Medulla oblongata (tissue), 1 donor: Measurements from ENCODE around the gene RP9.
"Not testable (repeated sequence)": the region's sequence is repeated elsewhere in the genome, so short reads cannot be mapped to it uniquely, and the experiment has no call there.

Source experiments
- DNase-seq: peaks from one replicate; pipeline ENCODE4 v3.0.0-alpha.2; 2015; ENCODE audit errors: extremely low spot score

Gene RP9

DNA sequence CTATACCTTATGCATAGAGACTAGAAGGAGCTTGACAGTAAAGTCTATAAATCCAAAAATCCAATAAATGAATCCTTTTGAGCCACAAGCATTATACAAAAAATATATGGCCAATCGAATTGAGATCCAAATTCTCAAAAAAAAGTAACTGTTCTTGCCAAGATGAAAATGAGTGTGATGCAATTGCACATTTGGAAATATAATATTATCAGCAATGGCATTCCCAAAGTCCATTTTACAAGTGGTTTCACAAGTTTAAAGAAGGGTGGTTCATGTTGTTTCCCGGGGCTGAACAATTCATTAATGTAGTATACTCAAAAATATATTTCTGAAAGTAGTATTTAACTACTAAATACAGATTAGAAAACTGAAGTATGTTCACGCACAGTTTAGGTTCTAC lies 7.3 kb downstream of the RP9 start:
- DNase-seq = no peak

GRCh38 chr7:33100770-33101169 lies 8.4 kb downstream of the RP9 start:
- DNase-seq = no peak

DNA sequence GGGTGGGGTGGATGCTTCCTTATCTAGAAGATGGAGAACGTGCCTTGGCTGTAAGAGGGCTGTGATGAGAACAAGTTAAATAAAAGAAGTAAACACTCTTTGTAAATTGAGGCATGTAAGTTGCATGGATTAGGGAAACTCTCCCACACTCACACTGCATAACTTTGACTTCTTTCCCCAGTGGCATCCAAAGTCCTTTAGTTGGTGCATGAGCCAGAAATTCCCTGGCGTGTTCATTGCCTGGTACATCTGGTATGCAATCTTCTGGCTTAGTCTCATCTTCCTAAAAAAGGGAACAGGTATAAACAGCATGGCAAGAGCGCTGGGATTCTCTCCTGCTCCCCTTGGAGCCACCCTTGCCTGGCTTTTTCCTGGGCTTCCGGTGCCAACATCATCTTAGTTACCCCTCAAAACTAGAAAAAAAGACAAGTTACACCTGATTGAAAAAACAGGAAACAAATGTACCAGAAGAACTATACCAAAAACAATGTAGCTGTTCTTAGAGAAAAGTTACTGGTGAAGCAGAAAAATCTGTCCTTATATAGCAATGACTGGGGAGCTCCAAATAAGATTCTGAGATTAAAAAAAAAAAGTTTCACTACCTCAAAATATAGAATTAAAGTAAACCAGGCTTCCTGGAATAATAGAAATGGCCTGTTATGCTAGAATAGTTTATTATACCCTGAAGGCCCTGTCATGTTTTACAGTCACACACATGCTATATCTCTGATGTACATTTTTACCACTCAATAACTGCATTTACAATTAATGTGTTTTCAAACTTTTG lies 9.9 kb downstream of the RP9 start:
- no peak for DNase-seq

GRCh38 chr7:33094745-33095275 lies 14.4 kb downstream of the RP9 start:
- DNase-seq = not testable (repeated sequence)

- DNase-seq = no peak
Measured at GRCh38 chr7:33093266-33093665, 15.9 kb downstream of the RP9 start.

GRCh38 chr7:33091641-33092191 lies 17.5 kb downstream of the RP9 start:
- DNase-seq = no peak

GRCh38 chr7:33091111-33091531 lies 18.1 kb downstream of the RP9 start:
- DNase-seq = no peak

GRCh38 chr7:33089142-33089541 lies 20.1 kb downstream of the RP9 start:
- no peak for DNase-seq

- no peak for DNase-seq
Measured at GRCh38 chr7:33087858-33088257, 21.3 kb downstream of the RP9 start.

DNA sequence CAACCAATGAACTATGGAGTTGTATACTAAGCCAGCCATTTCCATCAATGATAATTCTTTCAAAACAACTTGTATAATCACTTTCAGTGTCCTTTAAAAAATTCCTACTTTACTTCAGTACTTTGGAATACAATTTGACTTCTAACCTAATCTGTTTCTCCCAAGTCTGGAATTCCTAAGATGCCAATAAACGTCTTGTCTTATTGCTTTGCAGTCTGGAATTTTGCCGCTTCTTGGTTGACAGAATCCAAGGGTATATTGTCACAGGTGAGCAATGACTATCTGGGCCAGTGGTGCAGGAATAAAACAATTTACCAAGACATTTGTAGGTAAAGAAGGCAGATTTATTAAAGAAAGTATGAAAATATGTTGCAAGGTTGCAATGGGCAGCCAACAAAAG lies 21.8 kb downstream of the RP9 start:
- DNase-seq = no peak

GRCh38 chr7:33079763-33080690 lies 29.2 kb downstream of the RP9 start:
- DNase-seq = no peak

DNA sequence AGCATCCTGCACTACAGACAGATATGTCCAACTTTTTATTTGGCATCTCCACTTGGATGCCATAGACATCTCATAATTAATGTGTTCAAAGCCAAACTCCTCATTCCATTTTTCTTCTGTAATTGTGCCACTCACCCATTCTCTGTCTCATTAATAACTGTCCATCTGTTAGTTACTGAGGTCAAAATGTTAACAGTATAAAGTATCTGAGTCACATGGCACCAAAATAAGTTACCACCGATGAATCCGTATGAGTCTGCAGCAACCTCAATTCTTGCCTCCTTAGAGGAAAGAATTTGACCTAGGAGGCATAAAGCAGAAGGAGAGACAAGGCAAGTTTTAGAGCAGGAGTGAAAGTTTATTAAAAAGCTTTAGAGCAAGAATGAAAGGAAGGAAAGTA lies 30.1 kb downstream of the RP9 start:
- no peak for DNase-seq

DNA sequence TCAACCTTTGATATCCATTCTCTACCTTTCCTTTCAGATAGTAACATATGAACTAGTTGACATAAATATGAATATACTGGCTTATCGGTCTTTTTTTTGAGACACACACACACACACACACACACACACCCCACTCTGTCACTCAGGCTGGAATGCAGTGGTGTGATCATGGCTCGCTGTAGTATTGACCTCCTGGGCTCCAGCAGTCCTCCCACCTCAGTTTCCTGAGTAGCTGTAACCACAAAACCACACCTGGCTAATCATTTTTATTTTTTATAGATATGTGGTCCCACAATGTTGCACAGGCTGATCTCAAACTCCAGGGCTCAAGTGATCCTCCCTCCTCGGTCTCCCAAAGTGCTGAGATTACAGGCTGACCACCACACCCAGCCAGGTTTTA lies 32.5 kb downstream of the RP9 start:
- DNase-seq = no peak

GRCh38 chr7:33075818-33076518 lies 33.2 kb downstream of the RP9 start:
- DNase-seq = no peak

DNA sequence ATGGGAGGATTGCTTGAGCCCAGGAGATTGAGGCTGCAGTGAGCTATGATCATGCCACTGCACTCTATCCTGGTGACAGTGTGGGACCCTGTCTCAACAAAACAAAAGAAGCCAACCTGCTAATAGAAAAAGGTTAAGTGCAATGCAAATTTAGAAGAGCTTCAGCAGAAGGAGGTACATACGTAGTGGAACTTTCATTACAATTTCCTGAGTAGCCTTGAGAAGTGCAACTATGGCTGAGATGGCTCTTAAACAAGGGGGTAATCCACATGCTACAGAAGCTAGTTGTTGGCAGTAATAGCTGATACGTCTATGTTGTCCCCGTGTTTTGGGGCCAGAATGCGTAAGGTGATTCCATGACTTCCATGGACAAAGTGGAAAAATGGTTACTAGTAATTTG lies 36.0 kb downstream of the RP9 start:
- no peak for DNase-seq

- no peak for DNase-seq
Measured at GRCh38 chr7:33072471-33072870, 36.7 kb downstream of the RP9 start.

DNA sequence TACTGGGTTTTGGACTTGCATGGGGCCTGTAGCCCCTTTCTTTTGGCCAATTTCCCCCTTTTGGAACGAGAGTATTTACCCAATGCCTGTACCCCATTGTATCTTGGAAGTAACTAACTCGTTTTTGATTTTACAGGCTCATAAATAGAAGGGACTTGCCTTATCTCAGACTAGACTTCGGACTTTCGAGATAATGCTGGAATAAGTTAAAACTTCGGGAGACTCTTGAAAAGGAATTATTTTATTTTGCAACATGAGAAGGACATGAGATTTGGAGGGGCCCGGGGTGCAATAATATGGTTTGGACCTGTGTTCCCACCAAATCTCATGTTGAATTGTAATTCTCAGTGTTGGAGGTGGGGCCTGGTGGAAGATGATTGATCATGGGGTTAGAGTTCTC lies 38.4 kb downstream of the RP9 start:
- no peak for DNase-seq

GRCh38 chr7:33070277-33070676 lies 38.9 kb downstream of the RP9 start:
- no peak for DNase-seq

DNA sequence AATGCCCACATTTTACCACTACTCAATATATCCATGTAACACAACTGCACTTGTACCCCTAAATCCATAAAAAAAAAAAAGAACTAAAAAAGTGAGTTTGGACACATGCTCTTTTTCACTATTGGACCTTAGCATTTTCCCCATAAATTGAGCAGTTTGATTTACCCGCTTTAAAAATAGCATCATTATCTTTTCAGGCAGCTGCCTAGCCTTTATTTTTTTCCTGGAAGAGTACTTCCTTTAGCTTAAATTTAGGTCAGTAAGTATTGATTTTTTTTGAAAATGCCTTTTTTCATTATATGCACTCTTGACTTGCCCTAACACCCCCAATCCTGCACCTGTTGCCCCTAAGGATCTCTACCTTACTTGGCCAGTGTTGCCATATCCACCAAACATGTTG lies 41.3 kb downstream of the RP9 start:
- no peak for DNase-seq

- DNase-seq = no peak
Measured at GRCh38 chr7:33066771-33067170, 42.4 kb downstream of the RP9 start.

DNA sequence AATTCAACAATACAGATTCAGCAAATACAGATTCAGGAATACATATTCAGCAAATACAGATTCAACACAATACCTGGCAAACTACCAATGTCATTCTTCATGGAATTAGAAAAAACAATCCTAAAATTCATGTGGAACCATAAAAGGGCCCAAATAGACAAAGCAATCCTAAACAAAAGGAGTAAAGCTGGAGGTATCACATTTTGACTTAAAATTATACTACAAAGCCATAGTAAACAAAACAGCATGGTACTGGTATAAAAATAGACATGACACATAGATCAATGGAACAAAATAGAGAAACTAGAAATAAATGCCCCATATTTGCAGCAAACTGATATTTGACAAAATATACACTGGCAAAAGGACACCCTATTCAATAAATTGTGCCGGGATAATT lies 43.2 kb downstream of the RP9 start:
- no peak for DNase-seq
